HG03135 (cell line): Measurements from ENCODE around the gene POU6F2.

ENCODE experiments used
- ATAC-seq: cut with Tn5 transposase; IDR thresholded peaks from one replicate; pipeline ENCODE4 v1.9.1; 2021; ENCODE audit warnings: mild to moderate bottlenecking, moderate library complexity; ENCODE audit not compliant: unreplicated experiment

The POU6F2 gene

GRCh38 chr7:39247576-39247975, 269.9 kb downstream of the POU6F2 start:
- no peak for ATAC-seq

GRCh38 chr7:39248041-39248691, 270.5 kb downstream of the POU6F2 start:
- ATAC-seq: no peak

- no peak for ATAC-seq
Measured at GRCh38 chr7:39248692-39249090, 271.0 kb downstream of the POU6F2 start.

GRCh38 chr7:39249635-39250152, 272.0 kb downstream of the POU6F2 start:
- ATAC-seq: no peak

- no peak for ATAC-seq
Measured at GRCh38 chr7:39252916-39253315, 275.2 kb downstream of the POU6F2 start.

- ATAC-seq: no peak
Measured at GRCh38 chr7:39259391-39260003, 281.8 kb downstream of the POU6F2 start.

GRCh38 chr7:39260279-39260844, 282.7 kb downstream of the POU6F2 start:
- ATAC-seq: no peak

GRCh38 chr7:39261771-39262170, 284.1 kb downstream of the POU6F2 start:
- no peak for ATAC-seq

GRCh38 chr7:39265641-39266591, 288.2 kb downstream of the POU6F2 start:
- ATAC-seq: no peak

- no peak for ATAC-seq
Measured at GRCh38 chr7:39269034-39269433, 291.3 kb downstream of the POU6F2 start.

GRCh38 chr7:39270018-39270417, 292.3 kb downstream of the POU6F2 start:
- no peak for ATAC-seq

- no peak for ATAC-seq
Measured at GRCh38 chr7:39271402-39271801, 293.7 kb downstream of the POU6F2 start.

- ATAC-seq: no peak
Measured at GRCh38 chr7:39272111-39272510, 294.4 kb downstream of the POU6F2 start.

- ATAC-seq: no peak
Measured at GRCh38 chr7:39272691-39273090, 295.0 kb downstream of the POU6F2 start.

- ATAC-seq: no peak
Measured at GRCh38 chr7:39280337-39280736, 302.6 kb downstream of the POU6F2 start.

GRCh38 chr7:39285256-39285655, 307.5 kb downstream of the POU6F2 start:
- ATAC-seq: no peak

GRCh38 chr7:39288303-39288702, 310.6 kb downstream of the POU6F2 start:
- ATAC-seq: no peak

- no peak for ATAC-seq
Measured at GRCh38 chr7:39291628-39292410, 314.1 kb downstream of the POU6F2 start.

GRCh38 chr7:39293056-39293823, 315.5 kb downstream of the POU6F2 start:
- no peak for ATAC-seq

GRCh38 chr7:39294022-39294421, 316.3 kb downstream of the POU6F2 start:
- ATAC-seq: no peak
